Karpas-422 (cell line): ENCODE data around the gene B3GALNT1. TPM values are rescaled to one million over a fixed set of nuclear protein-coding genes. Genes with fewer than 3 reads are reported as not detected.
"Not testable (repeated sequence)": the region's sequence is repeated elsewhere in the genome, so short reads cannot be mapped to it uniquely, and the experiment has no call there.

Experiments
- DNase-seq: peaks from one replicate; pipeline ENCODE4 v3.0.0-alpha.2; 2015
- H2AFZ ChIP-seq: fragments of 200-600 bp; sonication (generic); 2 replicates; pipeline ENCODE4 v1.6.1; 2014; ENCODE audit warnings: antibody characterized with exemption, low read length, mixed read lengths
- H3K27ac ChIP-seq: fragments of 200-600 bp; sonication (generic); 2 replicates; pipeline ENCODE4 v1.5.1; 2014; ENCODE audit warnings: mild to moderate bottlenecking, low read length, moderate library complexity
- H3K27me3 ChIP-seq: fragments of 200-600 bp; sonication (generic); 2 replicates; pipeline ENCODE4 v1.6.1; 2014; ENCODE audit warnings: low read length, mixed read lengths
- H3K36me3 ChIP-seq: fragments of 200-600 bp; sonication (generic); 2 replicates; pipeline ENCODE4 v1.6.1; 2014; ENCODE audit warnings: low read length, mixed read lengths; ENCODE audit not compliant: insufficient read depth
- H3K4me1 ChIP-seq: fragments of 200-600 bp; sonication (generic); 2 replicates; pipeline ENCODE4 v1.6.1; 2014; ENCODE audit warnings: mild to moderate bottlenecking, low read length, mixed read lengths
- H3K4me2 ChIP-seq: fragments of 200-600 bp; sonication (generic); 2 replicates; pipeline ENCODE4 v1.6.1; 2014; ENCODE audit warnings: low read length, low read depth, mild to moderate bottlenecking; ENCODE audit not compliant: poor library complexity, severe bottlenecking
- H3K4me3 ChIP-seq: fragments of 200-600 bp; sonication (generic); 2 replicates; pipeline ENCODE4 v1.5.1; 2014; ENCODE audit warnings: mild to moderate bottlenecking, antibody characterized with exemption, low read length, mixed read lengths
- H3K79me2 ChIP-seq: fragments of 200-600 bp; sonication (generic); 2 replicates; pipeline ENCODE4 v1.6.1; 2014; ENCODE audit warnings: mild to moderate bottlenecking, low read length, mixed read lengths
- H3K9ac ChIP-seq: fragments of 200-600 bp; sonication (generic); 2 replicates; pipeline ENCODE4 v1.6.0; 2014; ENCODE audit warnings: low read length
- H3K9me2 ChIP-seq: fragments of 200-600 bp; sonication (generic), shearing (Covaris generic); replicated peaks from 2 replicates; pipeline ENCODE4 v1.6.0; 2014; ENCODE audit warnings: mild to moderate bottlenecking, low read length, moderate library complexity; ENCODE audit not compliant: insufficient read depth
- H3K9me3 ChIP-seq: fragments of 300-700, 200-600 bp; sonication (generic); 2 replicates; pipeline ENCODE4 v1.6.1; 2014; ENCODE audit warnings: low read length, mixed read lengths
- H4K20me1 ChIP-seq: fragments of 200-600 bp; sonication (generic); 2 replicates; pipeline ENCODE4 v1.6.1; 2014; ENCODE audit warnings: mild to moderate bottlenecking, antibody characterized with exemption, low read length, low read depth; ENCODE audit not compliant: insufficient read depth
- total RNA-seq: library from RNA; depleted of rRNA; stranded (reverse); fragments of >200 nt; shearing (Covaris generic); gene quantifications from 2 replicates; pipeline ENCODE4 v1.2.3, GENCODE V29; 2014; ENCODE audit warnings: low replicate concordance

Gene B3GALNT1
- total RNA-seq, 1 experiment from 2014 or later, result 5.7 TPM

GRCh38 chr3:161050935-161051334 is 54.2 kb downstream of the B3GALNT1 start:
- H3K36me3 ChIP-seq, result no peaks in the 10 kb centered on the region
- H2AFZ ChIP-seq, result no peak overlapping the region
- no peaks in the 10 kb centered on the region for H3K9me3 ChIP-seq
- H3K4me3 ChIP-seq, result no peak overlapping the region
- H4K20me1 ChIP-seq, result no peaks in the 10 kb centered on the region
- no peaks in the 10 kb centered on the region for H3K79me2 ChIP-seq
- no peaks in the 10 kb centered on the region for H3K27me3 ChIP-seq
- H3K4me1 ChIP-seq, result no peaks in the 10 kb centered on the region
- no peak overlapping the region for H3K4me2 ChIP-seq
- DNase-seq, result no peak
- no peaks in the 10 kb centered on the region for H3K9me2 ChIP-seq
- H3K27ac ChIP-seq, result no peak overlapping the region
- no peak overlapping the region for H3K9ac ChIP-seq

GRCh38 chr3:161049683-161050248 is 55.4 kb downstream of the B3GALNT1 start:
- Histone ChIP-seq H3K79me2 (no peaks in the 10 kb centered on the region), H3K36me3 (no peaks in the 10 kb centered on the region), H3K9ac (no peak overlapping the region), H3K27ac (no peak overlapping the region), H3K9me2 (no peaks in the 10 kb centered on the region), H3K4me1 (no peaks in the 10 kb centered on the region), H3K4me2 (no peak overlapping the region), H3K4me3 (no peak overlapping the region), H3K27me3 (no peaks in the 10 kb centered on the region), H3K9me3 (no peaks in the 10 kb centered on the region), H4K20me1 (no peaks in the 10 kb centered on the region), H2AFZ (no peak overlapping the region)
- DNase-seq, result no peak

- Histone ChIP-seq H4K20me1 (no peaks in the 10 kb centered on the region), H2AFZ (no peak overlapping the region), H3K9me3 (no peaks in the 10 kb centered on the region), H3K36me3 (no peaks in the 10 kb centered on the region), H3K4me2 (no peak overlapping the region), H3K4me3 (no peak overlapping the region), H3K9me2 (no peaks in the 10 kb centered on the region), H3K4me1 (no peaks in the 10 kb centered on the region), H3K9ac (no peak overlapping the region), H3K27me3 (no peaks in the 10 kb centered on the region), H3K27ac (no peak overlapping the region), H3K79me2 (no peaks in the 10 kb centered on the region)
- no peak for DNase-seq
These were observed 61.7 kb downstream of the B3GALNT1 start for GRCh38 chr3:161043336-161044035.

- Histone ChIP-seq H3K79me2 (no peaks in the 10 kb centered on the region), H3K36me3 (no peaks in the 10 kb centered on the region), H3K4me1 (no peaks in the 10 kb centered on the region), H3K27ac (no peak overlapping the region), H4K20me1 (no peaks in the 10 kb centered on the region), H3K4me2 (no peak overlapping the region), H3K4me3 (no peak overlapping the region), H2AFZ (no peak overlapping the region), H3K9me3 (no peaks in the 10 kb centered on the region), H3K9ac (no peak overlapping the region), H3K9me2 (no peaks in the 10 kb centered on the region), H3K27me3 (no peaks in the 10 kb centered on the region)
- no peak for DNase-seq
These were observed 63.1 kb downstream of the B3GALNT1 start for GRCh38 chr3:161042023-161042501.

GRCh38 chr3:161038725-161039124 is 66.4 kb downstream of the B3GALNT1 start:
- Histone ChIP-seq H4K20me1 (no peaks in the 10 kb centered on the region), H3K9me3 (no peaks in the 10 kb centered on the region), H3K79me2 (no peaks in the 10 kb centered on the region), H2AFZ (no peak overlapping the region), H3K4me1 (no peaks in the 10 kb centered on the region), H3K4me3 (no peak overlapping the region), H3K27ac (no peak overlapping the region), H3K4me2 (no peak overlapping the region), H3K36me3 (no peaks in the 10 kb centered on the region), H3K9me2 (no peaks in the 10 kb centered on the region), H3K27me3 (no peaks in the 10 kb centered on the region), H3K9ac (no peak overlapping the region)
- no peak for DNase-seq

- Histone ChIP-seq H3K4me3 (no peak overlapping the region), H3K36me3 (no peaks in the 10 kb centered on the region), H3K9me3 (no peaks in the 10 kb centered on the region), H3K4me1 (no peaks in the 10 kb centered on the region), H3K27me3 (no peaks in the 10 kb centered on the region), H3K9me2 (no peaks in the 10 kb centered on the region), H4K20me1 (no peaks in the 10 kb centered on the region), H2AFZ (no peak overlapping the region), H3K4me2 (no peak overlapping the region), H3K27ac (no peak overlapping the region), H3K9ac (no peak overlapping the region), H3K79me2 (no peaks in the 10 kb centered on the region)
- DNase-seq, result no peak
These were observed 69.4 kb downstream of the B3GALNT1 start for GRCh38 chr3:161035711-161036110.

- H3K36me3 ChIP-seq, DNase-seq, H3K27ac ChIP-seq, H3K4me1 ChIP-seq, H3K9ac ChIP-seq, H3K27me3 ChIP-seq, H3K79me2 ChIP-seq, H3K9me2 ChIP-seq, H3K4me3 ChIP-seq, H2AFZ ChIP-seq, H4K20me1 ChIP-seq, H3K9me3 ChIP-seq, H3K4me2 ChIP-seq: not testable (repeated sequence)
These were observed 70.1 kb downstream of the B3GALNT1 start for GRCh38 chr3:161034913-161035550.
